ENCODE results near the gene MRPL53. TPM values are rescaled to one million over a fixed set of nuclear protein-coding genes. Genes with fewer than 3 reads are reported as not detected.
A peak's percentile ranks its signal among the peaks of the same experiment; 100 is the strongest.

Gene MRPL53
- total and polyA plus RNA-seq, 7 experiments from 2014 or later = 45.7 to 175 (median 105) TPM

DNA sequence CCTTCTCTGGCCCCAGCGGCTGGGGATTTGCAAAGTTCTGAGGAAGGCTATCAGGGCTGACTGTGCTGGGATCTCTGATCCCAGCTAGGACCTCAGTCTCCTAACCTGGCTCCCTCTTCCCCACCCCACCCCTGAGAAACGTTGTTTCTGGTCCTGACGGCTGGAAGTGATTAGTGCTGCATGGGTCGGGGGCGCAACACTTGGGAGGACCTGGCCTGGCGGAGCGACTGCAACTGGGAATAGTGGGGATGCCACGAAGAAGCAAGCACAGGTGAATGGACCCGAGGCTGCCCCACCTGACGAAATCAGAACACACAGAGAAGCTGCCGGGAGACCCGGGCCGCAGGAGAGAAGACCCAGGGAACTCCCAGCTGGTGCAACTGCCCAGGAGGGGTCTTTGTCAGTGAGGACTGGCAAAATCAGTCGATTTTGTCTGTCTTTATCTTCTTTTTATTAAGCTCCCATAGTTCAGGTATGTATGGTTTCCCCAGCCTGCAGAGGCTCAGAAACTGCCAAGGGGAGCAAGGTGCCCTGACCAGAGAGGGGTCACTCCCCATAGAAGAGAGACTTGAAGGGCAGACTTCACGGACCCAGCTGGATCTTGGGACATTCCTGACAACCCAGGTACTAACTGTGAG lies 27.6 kb upstream of the MRPL53 start:
- intact Hi-C loops (cut with micrococcal nuclease) = loop anchor here in 1 of 2 donors (2.0 to 10.0 kb wide), 2 partner anchors 15 to 155 kb away; partner anchors contain the start of genes SEMA4F and TLX2
- H3K27me3 ChIP-seq (ENCODE audit: control insufficient read depth in 2 of 2, insufficient read depth in 2 of 2, low read length in 2 of 2) = peaks cover 4 to 38% of the 10 kb centered on the region in 2 donors
- ATAC-seq = no peak

DNA sequence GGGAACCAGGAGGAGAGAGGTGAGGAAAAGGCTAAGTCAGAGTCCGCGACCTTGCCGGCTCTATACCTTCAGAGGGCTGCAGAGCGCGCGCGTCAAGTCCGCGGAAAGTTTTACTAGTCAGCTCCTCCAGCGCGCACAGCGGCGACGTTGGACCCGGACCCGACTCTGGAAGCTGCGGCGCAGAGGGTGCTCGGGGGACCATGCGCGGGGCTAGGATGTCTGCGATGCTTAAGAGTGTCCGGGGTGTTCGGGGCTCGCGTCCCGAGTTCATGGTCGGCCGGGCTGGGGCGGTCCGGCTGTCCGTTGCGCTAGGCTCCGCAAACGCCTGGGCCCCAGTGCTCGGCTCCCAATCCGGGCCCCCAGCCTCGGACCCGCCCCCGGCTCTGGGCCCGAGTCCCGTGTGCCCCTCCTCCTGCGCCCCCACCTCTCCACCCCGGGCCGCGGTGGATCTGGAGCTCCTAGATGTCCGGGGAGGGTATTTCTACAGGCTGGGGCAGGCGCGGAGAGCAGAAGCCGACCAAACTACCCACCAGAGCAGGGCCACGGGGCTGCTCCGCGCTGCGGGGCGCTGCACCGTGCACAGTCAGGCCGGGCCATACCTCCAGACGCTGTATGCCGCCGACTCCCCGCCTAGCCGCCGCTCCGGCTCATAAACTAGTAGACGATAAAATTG lies 26.9 kb upstream of the MRPL53 start, which contains the start of gene LBX2:
TSS of gene LBX2 (minus strand) at position 337 of the 673 bp plus-strand sequence. CDS start at position 271, 66 bp downstream.
- CTCF ChIA-PET = no interaction called here
- POLR2A ChIA-PET = interaction anchor here (1.0 to 1.6 kb wide), 3 partner anchors 8 to 44 kb away, joined by 3 read pairs; partner anchors contain the start of genes INO80B, MRPL53 and PCGF1

More for the DNA sequence above, 27.6 kb upstream of the MRPL53 start:
- Mint-ChIP-seq H3K9me3 (peaks cover 0 to 2% (median 0%) of the 10 kb centered on the region in 11 donors), H3K4me3 (peak overlapping the region in 8 of 10 donors; percentile 10 to 50 (median 22)), H3K4me1 (peaks cover 30 to 59% (median 50%) of the 10 kb centered on the region in 7 donors), H3K27me3 (peaks cover 53 to 69% (median 58%) of the 10 kb centered on the region in 5 donors), H3K36me3 (peaks cover 9 to 19% (median 12%) of the 10 kb centered on the region in 5 donors), H3K27ac (no peak overlapping the region)
- no peak for DNase-seq
- H3K36me3 ChIP-seq (ENCODE audit: control insufficient read depth in 2 of 3, insufficient read depth in 3 of 3, low read length in 3 of 3) = peaks cover 0 to 7% (median 0%) of the 10 kb centered on the region in 3 experiments
- H3K9me3 ChIP-seq (ENCODE audit: control insufficient read depth in 2 of 3, low read length in 3 of 3) = no peaks in the 10 kb centered on the region
- peaks cover 13 to 35% of the 10 kb centered on the region in 2 donors for H3K4me1 ChIP-seq (ENCODE audit: control insufficient read depth in 2 of 2, insufficient read depth in 2 of 2, low read length in 2 of 2)
- CTCF ChIA-PET = no interaction called here
- no peak overlapping the region for H3K4me3 ChIP-seq (ENCODE audit: low read length)
- POLR2A ChIA-PET = interaction anchor here (1.0 to 1.8 kb wide), 5 partner anchors 7 to 45 kb away, joined by 3 to 5 read pairs (median 3); partner anchors contain the start of genes AUP1, HTRA2, INO80B and MRPL53
- H3K27ac ChIP-seq (ENCODE audit: low read depth, low read length) = no peak overlapping the region

DNA sequence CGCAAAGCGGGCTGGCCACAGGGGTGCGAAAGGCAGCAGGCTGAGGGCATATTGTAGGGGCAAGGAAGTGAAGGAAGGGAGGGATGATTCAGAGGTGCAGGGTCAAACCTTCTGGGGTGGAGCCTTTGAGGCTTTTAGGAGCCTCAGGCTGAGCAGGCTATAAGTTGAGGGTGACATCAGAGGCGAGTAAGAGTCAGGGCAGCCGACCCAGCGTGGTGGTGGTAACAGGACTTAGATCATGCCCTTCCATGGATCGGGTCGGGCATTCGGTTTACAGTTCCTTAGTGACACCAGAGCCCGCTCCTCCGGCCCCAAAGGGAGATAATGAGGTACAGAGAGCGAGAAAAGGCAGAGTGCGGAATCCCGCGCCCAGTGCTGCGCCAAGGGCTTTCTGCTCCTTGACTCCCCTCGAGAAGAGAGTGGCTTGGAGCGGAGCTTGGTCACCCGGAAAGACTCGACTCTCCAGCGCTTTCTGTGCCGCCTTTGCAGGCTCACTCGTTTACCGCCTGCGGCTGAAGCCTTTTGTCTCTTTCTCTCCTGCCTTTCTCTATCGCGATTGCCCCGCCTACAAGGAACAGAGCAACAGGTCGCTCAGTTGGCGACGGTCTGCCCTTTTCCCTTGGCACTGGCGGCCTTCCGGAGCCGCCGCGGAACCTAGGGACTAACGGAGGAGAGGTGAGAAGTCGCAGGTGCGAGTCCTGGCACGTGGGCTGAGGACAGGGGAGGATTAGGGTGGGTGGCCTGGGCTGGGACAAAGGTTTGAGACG lies 26.2 kb upstream of the MRPL53 start:
- peak; percentile 52 for ATAC-seq
- peak in 2 of 9 donors; percentile 29 to 37 for DNase-seq
- peaks cover 0 to 8% (median 0%) of the 10 kb centered on the region in 3 experiments for H3K36me3 ChIP-seq (ENCODE audit: control insufficient read depth in 2 of 3, insufficient read depth in 3 of 3, low read length in 3 of 3)
- Mint-ChIP-seq H3K27ac (peak overlapping the region in 4 of 9 donors; percentile 3 to 85 (median 33)), H3K4me3 (peak overlapping the region; percentile 63 to 97 (median 86)), H3K4me1 (peaks cover 20 to 45% (median 37%) of the 10 kb centered on the region in 7 donors), H3K9me3 (no peaks in the 10 kb centered on the region), H3K27me3 (peaks cover 39 to 58% (median 47%) of the 10 kb centered on the region in 5 donors), H3K36me3 (peaks cover 2 to 12% (median 8%) of the 10 kb centered on the region in 5 donors)
- no peak overlapping the region for H3K27ac ChIP-seq (ENCODE audit: low read depth, low read length)
- peaks cover 4 to 33% of the 10 kb centered on the region in 2 donors for H3K27me3 ChIP-seq (ENCODE audit: control insufficient read depth in 2 of 2, insufficient read depth in 2 of 2, low read length in 2 of 2)
- POLR2A ChIA-PET = interaction anchor here (1.1 to 1.4 kb wide), 2 partner anchors 9 to 40 kb away, joined by 3 to 4 read pairs; partner anchors contain the start of genes PCGF1 and WBP1
- CTCF ChIA-PET = no interaction called here
- H3K4me1 ChIP-seq (ENCODE audit: control insufficient read depth in 2 of 2, insufficient read depth in 2 of 2, low read length in 2 of 2) = peaks cover 13 to 35% of the 10 kb centered on the region in 2 donors
- intact Hi-C loops (cut with micrococcal nuclease) = loop anchor here in 1 of 2 donors (1.0 to 2.0 kb wide), 3 partner anchors 9 to 31 kb away; partner anchors contain the start of genes AUP1, HTRA2, PCGF1 and TLX2
- H3K4me3 ChIP-seq (ENCODE audit: low read length) = peak overlapping the region; percentile 61
- H3K9me3 ChIP-seq (ENCODE audit: control insufficient read depth in 2 of 3, low read length in 3 of 3) = no peaks in the 10 kb centered on the region

More for the DNA sequence above, 26.9 kb upstream of the MRPL53 start, which contains the start of gene LBX2:
- Histone ChIP-seq H3K4me3 (ENCODE audit: low read length) (peak within 1 kb of the TSS; percentile 61), H3K27ac (ENCODE audit: low read depth, low read length) (no peak within 1 kb of the TSS), H3K9me3 (ENCODE audit: control insufficient read depth in 2 of 3, low read length in 3 of 3) (no peaks in the 10 kb centered on the region), H3K36me3 (ENCODE audit: control insufficient read depth in 2 of 3, insufficient read depth in 3 of 3, low read length in 3 of 3) (peaks cover 0 to under 1% (median 0%) of the 10 kb centered on the region in 3 experiments), H3K27me3 (ENCODE audit: control insufficient read depth in 2 of 2, insufficient read depth in 2 of 2, low read length in 2 of 2) (peaks cover 4 to 34% of the 10 kb centered on the region in 2 donors), H3K4me1 (ENCODE audit: control insufficient read depth in 2 of 2, insufficient read depth in 2 of 2, low read length in 2 of 2) (peaks cover 13 to 35% of the 10 kb centered on the region in 2 donors)
- DNase-seq = peak in 1 of 9 donors; percentile 45
- intact Hi-C loops (cut with micrococcal nuclease) = loop anchor here in 1 of 2 donors (2.0 kb wide), 1 partner anchor 15 kb away; the partner anchor contains the start of gene TLX2
- H3K4me3 Mint-ChIP-seq = peak within 1 kb of the TSS; percentile 63 to 97 (median 86)
- peaks cover 46 to 65% (median 52%) of the 10 kb centered on the region in 5 donors for H3K27me3 Mint-ChIP-seq
- peaks cover 2 to 13% (median 6%) of the 10 kb centered on the region in 5 donors for H3K36me3 Mint-ChIP-seq
- H3K4me1 Mint-ChIP-seq = peaks cover 24 to 52% (median 44%) of the 10 kb centered on the region in 7 donors
- peak; percentile 17 for ATAC-seq
- H3K27ac Mint-ChIP-seq = peak within 1 kb of the TSS in 4 of 9 donors; percentile 3 to 85 (median 33)
- no peaks in the 10 kb centered on the region for H3K9me3 Mint-ChIP-seq

DNA sequence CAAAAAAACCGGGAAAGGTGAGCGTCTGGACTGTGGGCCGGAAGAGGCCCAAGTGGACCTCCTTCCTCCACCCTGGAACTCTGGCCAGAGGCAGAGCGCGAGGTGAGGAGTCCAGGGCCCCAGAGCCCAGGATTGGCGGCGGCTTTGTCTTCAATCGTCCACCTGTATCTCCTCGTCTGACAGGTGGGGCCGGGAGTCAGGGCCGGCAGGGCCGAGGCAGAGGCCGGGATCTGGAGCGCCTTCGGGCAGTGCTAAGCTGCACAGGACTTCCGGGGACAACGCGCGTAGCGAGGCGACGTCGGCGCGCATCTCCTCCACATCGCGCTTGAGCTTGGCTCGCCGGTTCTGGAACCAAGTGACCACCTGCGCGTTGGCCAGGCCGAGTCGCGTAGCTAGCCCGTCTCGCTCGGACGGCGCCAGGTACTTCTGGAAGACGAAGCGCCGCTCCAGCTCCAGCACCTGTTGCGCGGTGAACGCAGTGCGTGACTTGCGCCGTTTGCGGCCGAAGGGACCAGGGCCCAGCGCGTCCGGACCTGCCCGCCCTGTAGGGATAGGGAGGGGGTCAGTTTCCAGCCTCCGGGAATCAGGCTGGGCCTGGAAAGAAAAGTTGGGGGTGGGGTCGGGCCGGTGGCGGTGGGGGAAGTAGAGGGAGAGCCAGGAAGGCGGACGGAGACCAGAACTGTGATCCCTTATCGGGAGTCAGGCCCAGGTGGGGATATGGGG lies 25.5 kb upstream of the MRPL53 start:
- no peaks in the 10 kb centered on the region for H3K9me3 ChIP-seq (ENCODE audit: control insufficient read depth in 2 of 3, low read length in 3 of 3)
- intact Hi-C loops (cut with micrococcal nuclease) = loop anchor here in 1 of 2 donors (1.0 to 2.0 kb wide), 3 partner anchors 9 to 31 kb away; partner anchors contain the start of genes AUP1, HTRA2, PCGF1 and TLX2
- Mint-ChIP-seq H3K4me1 (peaks cover 19 to 38% (median 30%) of the 10 kb centered on the region in 7 donors), H3K27ac (peak overlapping the region in 5 of 9 donors; percentile 3 to 85 (median 40)), H3K4me3 (peak overlapping the region; percentile 63 to 97 (median 86)), H3K36me3 (peaks cover 4 to 20% (median 11%) of the 10 kb centered on the region in 5 donors), H3K27me3 (peaks cover 39 to 53% (median 42%) of the 10 kb centered on the region in 5 donors), H3K9me3 (no peaks in the 10 kb centered on the region)
- peaks cover 0 to 16% (median 0%) of the 10 kb centered on the region in 3 experiments for H3K36me3 ChIP-seq (ENCODE audit: control insufficient read depth in 2 of 3, insufficient read depth in 3 of 3, low read length in 3 of 3)
- ChIA-PET POLR2A (interaction anchor here (0.6 to 1.2 kb wide), 3 partner anchors 9 to 155 kb away, joined by 3 to 4 read pairs (median 3); partner anchors contain the start of genes PCGF1 and WBP1), CTCF (no interaction called here)
- peak in 1 of 9 donors; percentile 40 for DNase-seq
- no peak overlapping the region for H3K27ac ChIP-seq (ENCODE audit: low read depth, low read length)
- peak overlapping the region; percentile 61 for H3K4me3 ChIP-seq (ENCODE audit: low read length)
- peaks cover 4 to 33% of the 10 kb centered on the region in 2 donors for H3K27me3 ChIP-seq (ENCODE audit: control insufficient read depth in 2 of 2, insufficient read depth in 2 of 2, low read length in 2 of 2)
- peak; percentile 41 for ATAC-seq
- peaks cover 8 to 29% of the 10 kb centered on the region in 2 donors for H3K4me1 ChIP-seq (ENCODE audit: control insufficient read depth in 2 of 2, insufficient read depth in 2 of 2, low read length in 2 of 2)

DNA sequence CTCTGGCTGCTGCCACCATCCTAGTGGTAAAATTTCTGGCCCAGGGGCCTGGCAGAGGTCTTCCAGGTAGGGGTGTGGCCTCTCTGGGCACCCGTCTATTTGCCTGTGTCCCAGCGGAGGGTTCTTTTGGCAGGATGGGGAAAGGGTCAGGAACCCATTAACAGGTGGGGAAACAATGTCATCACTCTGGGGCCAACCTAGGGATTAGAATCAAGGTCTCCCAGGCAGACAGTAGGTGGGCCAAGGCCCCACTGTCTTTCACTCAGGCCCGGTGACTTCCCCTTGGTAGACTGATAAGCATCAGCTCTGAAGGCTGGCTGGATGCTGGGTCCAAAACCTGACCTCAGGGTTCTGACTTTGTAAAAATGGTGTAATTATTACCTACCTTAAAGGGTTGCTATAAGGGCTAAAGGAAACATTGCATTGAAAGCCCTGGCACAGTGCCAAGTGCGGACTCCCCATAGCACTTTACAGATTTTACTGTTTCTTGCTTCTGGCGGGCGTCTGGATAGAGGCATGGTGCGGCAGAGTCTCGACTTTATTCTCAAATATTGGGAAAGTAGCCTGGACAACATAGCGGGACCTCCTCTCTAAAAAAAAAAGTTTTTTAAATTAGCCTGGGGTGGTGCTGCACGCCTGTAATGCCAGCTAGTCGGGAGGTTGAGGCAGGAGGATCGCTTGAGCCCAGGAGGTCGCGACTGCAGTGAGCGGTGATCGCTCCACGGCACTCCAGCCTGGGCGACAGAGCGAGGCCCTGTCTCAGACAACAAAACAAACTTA lies 24.7 kb upstream of the MRPL53 start:
- H3K36me3 Mint-ChIP-seq = peaks cover 4 to 25% (median 11%) of the 10 kb centered on the region in 5 donors
- H3K4me1 Mint-ChIP-seq = peaks cover 16 to 30% (median 22%) of the 10 kb centered on the region in 7 donors
- H3K4me3 Mint-ChIP-seq = peak overlapping the region; percentile 63 to 97 (median 86)
- no peaks in the 10 kb centered on the region for H3K9me3 Mint-ChIP-seq
- DNase-seq (no peak), ATAC-seq (no peak)
- Histone ChIP-seq H3K4me1 (ENCODE audit: control insufficient read depth in 2 of 2, insufficient read depth in 2 of 2, low read length in 2 of 2) (peaks cover 8 to 21% of the 10 kb centered on the region in 2 donors), H3K9me3 (ENCODE audit: control insufficient read depth in 2 of 3, low read length in 3 of 3) (no peaks in the 10 kb centered on the region), H3K4me3 (ENCODE audit: low read length) (peak overlapping the region; percentile 61), H3K36me3 (ENCODE audit: control insufficient read depth in 2 of 3, insufficient read depth in 3 of 3, low read length in 3 of 3) (peaks cover 0 to 23% (median 0%) of the 10 kb centered on the region in 3 experiments), H3K27me3 (ENCODE audit: control insufficient read depth in 2 of 2, insufficient read depth in 2 of 2, low read length in 2 of 2) (peaks cover 0 to 26% of the 10 kb centered on the region in 2 donors), H3K27ac (ENCODE audit: low read depth, low read length) (no peak overlapping the region)
- POLR2A ChIA-PET = interaction anchor here (0.6 to 1.2 kb wide), 4 partner anchors 10 to 156 kb away, joined by 3 to 4 read pairs (median 3); partner anchors contain the start of genes HTRA2, PCGF1 and WBP1
- peak overlapping the region in 2 of 9 donors; percentile 13 to 59 for H3K27ac Mint-ChIP-seq
- peaks cover 33 to 46% (median 35%) of the 10 kb centered on the region in 5 donors for H3K27me3 Mint-ChIP-seq
- CTCF ChIA-PET = no interaction called here
- intact Hi-C loops (cut with micrococcal nuclease) = no loop called here
